Gastrocnemius medialis (tissue), 4 donors: ENCODE results near the gene MVD. TPM values are rescaled to one million over a fixed set of nuclear protein-coding genes. Genes with fewer than 3 reads are reported as not detected.

Source experiments
- ATAC-seq, 2 donors: fragments of 150-250 bp; one replicate each; pipeline ENCODE4 v1.9.1; 2016
- DNase-seq, 2 donors: peaks; one replicate each; pipeline ENCODE4 v3.0.0-alpha.2; 2019
- H3K27ac ChIP-seq, 4 donors: fragments of 200-600 bp; sonication (generic); 1 replicate in 1 of 4; 2 replicates in 3 of 4; pipeline ENCODE4 v1.5.1; 2016 to 2018; ENCODE audit warnings: mild to moderate bottlenecking in 2 of 4, moderate library complexity in 1 of 4
- H3K27me3 ChIP-seq, 3 donors: fragments of 200-600 bp; sonication (generic) in 2 of 3; 1 replicate in 1 of 3; 2 replicates in 2 of 3; pipeline versions ENCODE4 v1.5.1 to v1.6.0; 2016 to 2019; ENCODE audit warnings: mild to moderate bottlenecking in 1 of 3, moderate library complexity in 1 of 3
- H3K36me3 ChIP-seq, 2 donors: fragments of 200-600 bp; sonication (generic) in 1 of 2; one replicate each; pipeline ENCODE4 v1.5.1; 2017 to 2018
- H3K4me1 ChIP-seq, 2 donors: fragments of 200-600 bp; sonication (generic) in 1 of 2; one replicate each; pipeline ENCODE4 v1.5.1; 2016 to 2017; ENCODE audit warnings: mild to moderate bottlenecking in 2 of 2
- H3K4me3 ChIP-seq, 4 donors: fragments of 200-600 bp; sonication (generic) in 3 of 4; 1 replicate in 1 of 4; 2 replicates in 3 of 4; pipeline ENCODE4 v1.5.1; 2016 to 2019; ENCODE audit warnings: mild to moderate bottlenecking in 2 of 4
- H3K9me3 ChIP-seq, 3 donors: fragments of 200-600 bp; sonication (generic) in 2 of 3; 1 replicate in 1 of 3; 2 replicates in 2 of 3; pipeline ENCODE4 v1.5.1; 2016 to 2019
- CTCF ChIP-seq, 5 experiments: fragments of 450-650 bp in 3 of 5; fragments of 200-600 bp in 2 of 5; sonication (generic) in 2 of 5; IDR thresholded peaks in 4 of 5; conservative IDR thresholded peaks in 1 of 5; 1 replicate in 4 of 5; 2 replicates in 1 of 5; pipeline ENCODE4 v1.5.1; 2016 to 2019; ENCODE audit warnings: antibody characterized with exemption in 5 of 5, mild to moderate bottlenecking in 3 of 5, moderate library complexity in 3 of 5
- POLR2A ChIP-seq, 2 donors: fragments of 450-650 bp; IDR thresholded peaks; one replicate each; pipeline ENCODE4 v1.6.1; 2017; ENCODE audit warnings: antibody characterized with exemption in 2 of 2, mild to moderate bottlenecking in 2 of 2, moderate library complexity in 2 of 2
- in situ Hi-C, 4 donors: fragments of 200-750 bp; cut with MboI; loops; one replicate each; pipeline versions ENCODE4 v1.15.0 to v1.8.0; 2017; ENCODE audit warnings: low sequenced_read_pairs in 4 of 4
- intact Hi-C: fragments of 100-400 bp; cut with DNase I; formaldehyde crosslinking; loops from one replicate; pipeline ENCODE4 v1.15.1; 2023; ENCODE audit warnings: low total_unique reads
- total RNA-seq, 4 donors: library from RNA; depleted of rRNA; stranded (reverse); fragments of >200 nt; gene quantifications; one replicate each; pipeline versions ENCODE4 v1.1.0 to v1.2.3, GENCODE V29; 2016

Gene MVD
- total RNA-seq, 4 donors from 2014 or later, result 9.0 to 16.3 (median 13.4) TPM

GRCh38 chr16:88636488-88637265, 26.2 kb downstream of the MVD start:
- Histone ChIP-seq H3K4me1 (no peaks in the 10 kb centered on the region), H3K4me3 (no peak overlapping the region), H3K27me3 (peaks cover 30 to 40% (median 37%) of the 10 kb centered on the region in 3 donors), H3K27ac (no peak overlapping the region), H3K9me3 (no peaks in the 10 kb centered on the region), H3K36me3 (peaks cover 0 to 10% of the 10 kb centered on the region in 2 donors)
- in situ Hi-C loops, result no loop called here
- TF ChIP-seq POLR2A (IDR thresholded peaks at IDR 0.05) (no peak), CTCF (IDR thresholded peaks at IDR 0.05 in 4 of 5, conservative IDR thresholded peaks at IDR 0.05 in 1 of 5) (no peak)
- no peak for DNase-seq
- intact Hi-C loops, result no loop called here
- no peak for ATAC-seq

GRCh38 chr16:88635671-88636319, 27.1 kb downstream of the MVD start:
- Histone ChIP-seq H3K27ac (no peak overlapping the region), H3K4me1 (no peaks in the 10 kb centered on the region), H3K27me3 (peaks cover 28 to 35% (median 33%) of the 10 kb centered on the region in 3 donors), H3K4me3 (no peak overlapping the region), H3K9me3 (no peaks in the 10 kb centered on the region), H3K36me3 (peaks cover 0 to 19% of the 10 kb centered on the region in 2 donors)
- DNase-seq, result no peak
- in situ Hi-C loops (no loop called here), intact Hi-C loops (no loop called here)
- TF ChIP-seq CTCF (IDR thresholded peaks at IDR 0.05 in 4 of 5, conservative IDR thresholded peaks at IDR 0.05 in 1 of 5) (no peak), POLR2A (IDR thresholded peaks at IDR 0.05) (no peak)
- ATAC-seq, result no peak

GRCh38 chr16:88634994-88635670, 27.8 kb downstream of the MVD start:
- peaks cover 0 to 24% of the 10 kb centered on the region in 2 donors for H3K36me3 ChIP-seq
- in situ Hi-C loops, result no loop called here
- ATAC-seq, result no peak
- TF ChIP-seq CTCF (IDR thresholded peaks at IDR 0.05 in 4 of 5, conservative IDR thresholded peaks at IDR 0.05 in 1 of 5) (no peak), POLR2A (IDR thresholded peaks at IDR 0.05) (no peak)
- H3K4me3 ChIP-seq, result peak overlapping the region; percentile 28 to 45 (median 38)
- intact Hi-C loops, result no loop called here
- no peak for DNase-seq
- no peaks in the 10 kb centered on the region for H3K9me3 ChIP-seq
- no peaks in the 10 kb centered on the region for H3K4me1 ChIP-seq
- no peak overlapping the region for H3K27ac ChIP-seq
- peaks cover 24 to 29% (median 28%) of the 10 kb centered on the region in 3 donors for H3K27me3 ChIP-seq

- Histone ChIP-seq H3K4me3 (peak overlapping the region; percentile 28 to 45 (median 38)), H3K27me3 (peaks cover 18 to 21% (median 20%) of the 10 kb centered on the region in 3 donors), H3K9me3 (no peaks in the 10 kb centered on the region), H3K4me1 (no peaks in the 10 kb centered on the region), H3K27ac (no peak overlapping the region), H3K36me3 (peaks cover 0 to 32% of the 10 kb centered on the region in 2 donors)
- TF ChIP-seq CTCF (IDR thresholded peaks at IDR 0.05 in 4 of 5, conservative IDR thresholded peaks at IDR 0.05 in 1 of 5) (no peak), POLR2A (IDR thresholded peaks at IDR 0.05) (no peak)
- in situ Hi-C loops, result no loop called here
- no peak for ATAC-seq
- DNase-seq, result no peak
- intact Hi-C loops, result no loop called here
These were observed 28.5 kb downstream of the MVD start for GRCh38 chr16:88634141-88634993.
